SU-DHL-6 (cell line): ENCODE measurements around the gene CDH23.

Experiments used
- H2AFZ ChIP-seq: fragments of 200-600 bp; sonication (generic); 2 replicates; pipeline ENCODE4 v1.6.1; 2014; ENCODE audit warnings: low read depth, mild to moderate bottlenecking, moderate library complexity, mixed read lengths, antibody characterized with exemption, low read length; ENCODE audit not compliant: severe bottlenecking
- H3F3A ChIP-seq: fragments of 200-600 bp; shearing (Covaris generic); 2 replicates; pipeline ENCODE4 v1.6.0; 2016; ENCODE audit warnings: antibody characterized with exemption, mild to moderate bottlenecking; ENCODE audit not compliant: insufficient read depth
- H3K27ac ChIP-seq: fragments of 200-600 bp; sonication (generic); 2 replicates; pipeline ENCODE4 v1.5.1; 2016; ENCODE audit warnings: low read depth, mild to moderate bottlenecking, low read length, moderate library complexity, mixed read lengths
- H3K27me3 ChIP-seq: fragments of 200-600 bp; sonication (generic), shearing (Covaris generic); 2 replicates; pipeline ENCODE4 v1.6.0; 2014; ENCODE audit warnings: mild to moderate bottlenecking, low read length
- H3K36me3 ChIP-seq: fragments of 200-600 bp; sonication (generic); 2 replicates; pipeline ENCODE4 v1.6.1; 2014; ENCODE audit warnings: mild to moderate bottlenecking, low read length, mixed read lengths
- H3K4me2 ChIP-seq: fragments of 300-600, 200-600 bp; shearing (Covaris generic), sonication (generic); 2 replicates; pipeline ENCODE4 v1.6.0; 2014; ENCODE audit warnings: low read length, low read depth, mild to moderate bottlenecking; ENCODE audit not compliant: poor library complexity, severe bottlenecking
- H3K4me3 ChIP-seq: fragments of 200-600 bp; sonication (generic); 2 replicates; pipeline ENCODE4 v1.5.1; 2014; ENCODE audit warnings: antibody characterized with exemption, low read length, mild to moderate bottlenecking, mixed read lengths; ENCODE audit not compliant: insufficient read depth, poor library complexity, severe bottlenecking
- H3K79me2 ChIP-seq: fragments of 200-600 bp; sonication (generic); 2 replicates; pipeline ENCODE4 v1.6.1; 2014; ENCODE audit warnings: mild to moderate bottlenecking, low read length, moderate library complexity; ENCODE audit not compliant: insufficient read depth
- H3K9ac ChIP-seq: fragments of 200-600 bp; sonication (generic); 2 replicates; pipeline ENCODE4 v1.7.0; 2014; ENCODE audit warnings: mild to moderate bottlenecking, low read length
- H3K9me2 ChIP-seq: fragments of 200-600 bp; sonication (generic); replicated peaks from 2 replicates; pipeline ENCODE4 v1.6.1; 2014; ENCODE audit warnings: low read length; ENCODE audit not compliant: insufficient read depth
- H3K9me3 ChIP-seq: fragments of 200-600 bp; sonication (generic); 2 replicates; pipeline ENCODE4 v1.6.1; 2014; ENCODE audit warnings: low read length, mixed read lengths; ENCODE audit not compliant: insufficient read depth
- H4K20me1 ChIP-seq: fragments of 200-600 bp; sonication (generic); 2 replicates; pipeline ENCODE4 v1.6.1; 2014; ENCODE audit warnings: low read depth, mild to moderate bottlenecking, antibody characterized with exemption, low read length, moderate library complexity, mixed read lengths
- EZH2phosphoT487 ChIP-seq: fragments of 200-600 bp; sonication (generic), shearing (Covaris generic); conservative IDR thresholded peaks from 2 replicates; pipeline ENCODE4 v1.6.1; 2018; ENCODE audit warnings: mild to moderate bottlenecking, antibody characterized with exemption, low read length, moderate library complexity, mixed read lengths
- TF ChIP-seq, protein P1 (sequence below): fragments of 200-600 bp; sonication (generic); IDR thresholded peaks from one replicate; pipeline ENCODE4 v1.5.1; 2017; ENCODE audit warnings: antibody characterized with exemption, mild to moderate bottlenecking, low read length, moderate library complexity; ENCODE audit not compliant: insufficient read depth, poor library complexity, severe bottlenecking

CDH23 gene

DNA sequence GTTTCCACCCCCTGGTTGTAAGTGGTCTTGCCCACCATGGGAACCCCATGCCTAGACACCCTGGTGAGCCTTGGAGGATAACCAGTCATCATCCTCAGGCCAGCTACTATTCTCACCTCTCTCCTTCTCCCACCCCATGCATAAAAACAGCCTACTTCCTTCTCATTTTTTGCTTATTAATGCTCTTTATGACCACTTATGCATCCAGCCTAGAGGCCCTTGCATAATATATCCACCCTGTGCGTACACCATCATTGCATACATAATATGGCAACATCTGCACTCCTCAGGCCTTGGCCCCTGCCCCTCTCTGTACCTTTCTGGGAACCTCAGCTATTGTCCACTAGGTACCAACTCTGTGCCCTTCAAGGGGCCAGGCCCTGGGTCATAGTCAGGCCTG lies 91.0 kb downstream of the CDH23 start:
- no peak overlapping the region for H3K4me2 ChIP-seq
- no peak overlapping the region for H3K9ac ChIP-seq
- TF ChIP-seq, protein P1, sequence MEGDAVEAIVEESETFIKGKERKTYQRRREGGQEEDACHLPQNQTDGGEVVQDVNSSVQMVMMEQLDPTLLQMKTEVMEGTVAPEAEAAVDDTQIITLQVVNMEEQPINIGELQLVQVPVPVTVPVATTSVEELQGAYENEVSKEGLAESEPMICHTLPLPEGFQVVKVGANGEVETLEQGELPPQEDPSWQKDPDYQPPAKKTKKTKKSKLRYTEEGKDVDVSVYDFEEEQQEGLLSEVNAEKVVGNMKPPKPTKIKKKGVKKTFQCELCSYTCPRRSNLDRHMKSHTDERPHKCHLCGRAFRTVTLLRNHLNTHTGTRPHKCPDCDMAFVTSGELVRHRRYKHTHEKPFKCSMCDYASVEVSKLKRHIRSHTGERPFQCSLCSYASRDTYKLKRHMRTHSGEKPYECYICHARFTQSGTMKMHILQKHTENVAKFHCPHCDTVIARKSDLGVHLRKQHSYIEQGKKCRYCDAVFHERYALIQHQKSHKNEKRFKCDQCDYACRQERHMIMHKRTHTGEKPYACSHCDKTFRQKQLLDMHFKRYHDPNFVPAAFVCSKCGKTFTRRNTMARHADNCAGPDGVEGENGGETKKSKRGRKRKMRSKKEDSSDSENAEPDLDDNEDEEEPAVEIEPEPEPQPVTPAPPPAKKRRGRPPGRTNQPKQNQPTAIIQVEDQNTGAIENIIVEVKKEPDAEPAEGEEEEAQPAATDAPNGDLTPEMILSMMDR: no peak
- no peak for TF ChIP-seq EZH2phosphoT487
- H3K27me3 ChIP-seq: no peaks in the 10 kb centered on the region
- no peak overlapping the region for H2AFZ ChIP-seq
- no peaks in the 10 kb centered on the region for H3K9me2 ChIP-seq
- H3K36me3 ChIP-seq: no peaks in the 10 kb centered on the region
- H3F3A ChIP-seq: no peaks in the 10 kb centered on the region
- H3K9me3 ChIP-seq: no peaks in the 10 kb centered on the region; the same call in 1 of the 2 replicates
- H3K4me3 ChIP-seq: no peak overlapping the region
- H4K20me1 ChIP-seq: no peaks in the 10 kb centered on the region
- H3K79me2 ChIP-seq: no peaks in the 10 kb centered on the region
- H3K27ac ChIP-seq: no peak overlapping the region

DNA sequence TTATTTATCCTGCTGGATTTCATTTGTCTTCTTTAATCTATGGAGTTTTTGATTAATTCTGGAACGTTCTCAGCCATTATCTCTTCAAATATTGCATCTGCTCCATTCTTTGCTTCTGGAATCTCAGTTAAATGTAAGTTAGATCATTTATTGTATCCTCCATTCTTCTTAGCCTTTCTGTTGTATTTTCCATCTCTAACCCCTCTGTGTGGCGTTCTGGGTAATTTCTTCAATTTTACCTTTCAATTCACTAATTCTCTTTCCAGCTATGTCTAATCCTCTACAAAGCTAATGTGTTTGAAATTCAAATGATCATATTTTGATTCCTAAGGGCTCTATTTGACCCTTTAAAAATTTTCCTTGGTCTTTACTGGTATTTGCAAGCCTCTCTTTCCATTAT lies 92.4 kb downstream of the CDH23 start:
- no peaks in the 10 kb centered on the region; the same call in 1 of the 2 replicates for H3K9me3 ChIP-seq
- no peaks in the 10 kb centered on the region for H4K20me1 ChIP-seq
- H3K4me3 ChIP-seq: no peak overlapping the region
- H2AFZ ChIP-seq: no peak overlapping the region
- H3K9ac ChIP-seq: no peak overlapping the region
- H3K36me3 ChIP-seq: no peaks in the 10 kb centered on the region
- H3K9me2 ChIP-seq: no peaks in the 10 kb centered on the region
- H3K4me2 ChIP-seq: no peak overlapping the region
- TF ChIP-seq, protein P1: no peak
- TF ChIP-seq EZH2phosphoT487: no peak
- no peaks in the 10 kb centered on the region for H3F3A ChIP-seq
- no peaks in the 10 kb centered on the region for H3K79me2 ChIP-seq
- H3K27me3 ChIP-seq: no peaks in the 10 kb centered on the region
- H3K27ac ChIP-seq: no peak overlapping the region

DNA sequence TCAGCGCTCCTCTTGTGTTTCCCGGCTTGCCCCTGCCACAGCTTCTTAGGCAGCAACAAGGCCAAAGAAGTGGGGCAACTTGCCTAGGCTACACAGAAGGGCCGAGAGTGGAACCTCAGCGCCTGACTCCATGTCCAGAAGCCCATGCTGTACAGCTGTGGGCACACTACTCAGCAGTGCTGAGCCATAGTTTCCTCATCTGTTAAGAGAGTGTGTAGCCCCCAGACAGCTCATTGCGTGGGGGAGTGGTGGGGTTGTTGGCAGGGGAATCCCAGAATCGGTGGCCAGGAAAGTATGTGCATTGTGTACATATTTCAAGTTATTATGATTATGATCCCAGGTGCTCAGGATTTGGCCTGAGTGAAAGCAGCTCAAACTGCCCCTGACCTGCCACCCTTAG lies 96.2 kb downstream of the CDH23 start:
- no peak overlapping the region for H2AFZ ChIP-seq
- H3K27ac ChIP-seq: no peak overlapping the region
- H3K36me3 ChIP-seq: no peaks in the 10 kb centered on the region
- H3K4me3 ChIP-seq: no peak overlapping the region
- no peaks in the 10 kb centered on the region for H3K9me2 ChIP-seq
- H4K20me1 ChIP-seq: no peaks in the 10 kb centered on the region
- no peaks in the 10 kb centered on the region for H3F3A ChIP-seq
- H3K9ac ChIP-seq: no peak overlapping the region
- H3K79me2 ChIP-seq: no peaks in the 10 kb centered on the region
- no peak for TF ChIP-seq EZH2phosphoT487
- TF ChIP-seq, protein P1: no peak
- no peaks in the 10 kb centered on the region for H3K27me3 ChIP-seq
- no peaks in the 10 kb centered on the region; the same call in 1 of the 2 replicates for H3K9me3 ChIP-seq
- no peak overlapping the region for H3K4me2 ChIP-seq

DNA sequence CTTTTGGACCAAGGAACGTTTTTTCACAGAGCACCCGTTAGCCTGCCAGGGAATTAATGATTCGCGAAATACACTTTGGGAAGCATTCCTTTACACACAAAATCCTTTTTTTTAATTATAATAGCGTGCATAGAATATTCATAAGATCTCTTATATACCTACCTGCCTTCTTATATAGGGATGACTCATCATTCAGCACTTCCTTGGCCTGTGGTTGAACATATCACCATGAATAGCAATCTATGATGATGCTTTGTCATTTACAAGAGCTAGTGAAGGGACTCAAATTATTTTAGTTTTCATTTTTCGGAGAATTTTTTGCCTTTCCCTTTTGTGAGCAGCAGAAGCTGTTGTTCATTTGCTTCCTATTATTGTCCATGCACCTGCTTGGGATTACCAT lies 97.0 kb downstream of the CDH23 start:
- Histone ChIP-seq H3K27ac (no peak overlapping the region), H2AFZ (no peak overlapping the region), H3K4me2 (no peak overlapping the region), H3F3A (no peaks in the 10 kb centered on the region), H3K36me3 (no peaks in the 10 kb centered on the region), H4K20me1 (no peaks in the 10 kb centered on the region), H3K9me3 (no peaks in the 10 kb centered on the region; the same call in 1 of the 2 replicates), H3K79me2 (no peaks in the 10 kb centered on the region), H3K9ac (no peak overlapping the region), H3K27me3 (no peaks in the 10 kb centered on the region), H3K4me3 (no peak overlapping the region), H3K9me2 (no peaks in the 10 kb centered on the region)
- TF ChIP-seq, protein P1: no peak
- TF ChIP-seq EZH2phosphoT487: no peak
